CD4-positive, alpha-beta T cell treated with Interleukin-1 beta for 1 hour (primary cell): ENCODE measurements around the gene ZNF225.
"Not testable (repeated sequence)": the region's sequence is repeated elsewhere in the genome, so short reads cannot be mapped to it uniquely, and the experiment has no call there.

ENCODE experiments used
- DNase-seq, 2 donors: peaks; one replicate each; pipeline ENCODE4 v3.0.0-alpha.2; 2020 to 2022

ZNF225 gene

DNA sequence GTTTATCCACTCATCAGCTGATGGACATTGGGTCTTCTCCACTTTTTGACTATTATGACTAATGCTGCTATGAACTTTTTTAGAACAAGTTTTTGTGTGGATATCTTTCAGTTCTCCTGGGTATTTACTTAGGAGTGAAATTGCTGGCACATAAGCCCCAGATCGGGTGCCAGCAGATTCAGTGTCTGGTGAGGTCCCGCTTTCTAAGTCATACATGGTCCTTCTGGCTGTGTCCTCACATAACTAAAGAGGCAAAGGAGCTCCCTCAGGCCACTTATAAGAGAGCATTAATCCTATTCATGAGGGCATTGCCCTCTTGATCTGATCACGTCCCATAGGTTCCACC lies 51.1 kb downstream of the ZNF225 start:
- DNase-seq = no peak

DNA sequence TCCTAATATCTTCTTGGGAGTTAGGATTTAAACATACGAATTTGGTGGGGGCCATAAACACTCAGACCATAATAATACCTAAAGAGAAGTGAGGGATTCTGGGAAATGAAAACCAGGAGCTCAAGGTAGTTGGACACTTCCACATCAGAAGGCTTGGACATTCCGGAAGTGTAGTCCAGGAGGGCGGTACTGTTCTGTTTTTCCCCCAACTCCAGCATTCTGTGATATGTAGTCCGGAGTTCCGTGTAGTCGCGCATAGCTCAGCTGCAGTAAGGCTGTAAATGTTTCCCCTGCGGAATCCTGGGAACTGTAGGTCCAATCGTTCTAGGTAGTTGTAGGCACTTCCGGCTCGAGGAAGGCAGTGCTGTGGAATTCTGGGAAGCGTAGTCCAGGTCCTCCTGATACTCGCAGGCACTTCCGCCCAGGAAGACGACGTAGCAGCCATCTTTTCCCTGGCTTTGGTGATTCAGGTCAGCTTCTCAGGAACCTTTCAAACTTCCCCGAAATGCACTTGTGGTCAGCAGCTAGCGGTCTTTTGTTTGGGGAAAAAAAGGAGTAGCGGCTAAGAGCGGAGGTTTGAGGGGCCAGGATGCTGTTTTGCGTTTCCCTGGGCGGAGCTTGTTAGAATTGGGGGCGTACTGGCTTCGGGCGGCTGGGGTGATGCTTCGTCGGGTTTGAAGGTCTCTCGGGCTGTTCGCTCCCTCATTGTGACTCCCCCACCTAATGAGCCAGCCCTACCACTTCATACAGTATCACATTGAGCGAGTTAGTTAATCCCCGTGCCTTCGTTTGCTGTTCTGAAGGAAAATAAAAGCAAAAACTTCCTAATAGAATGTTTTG lies 51.7 kb downstream of the ZNF225 start, which contains the start of gene ZNF226:
ZNF226 (plus strand) TSS at position 428 of the 840 bp plus-strand sequence. CDS start 4,981 bp downstream, outside the sequence.
- DNase-seq = peak; percentile 86 to 87

DNA sequence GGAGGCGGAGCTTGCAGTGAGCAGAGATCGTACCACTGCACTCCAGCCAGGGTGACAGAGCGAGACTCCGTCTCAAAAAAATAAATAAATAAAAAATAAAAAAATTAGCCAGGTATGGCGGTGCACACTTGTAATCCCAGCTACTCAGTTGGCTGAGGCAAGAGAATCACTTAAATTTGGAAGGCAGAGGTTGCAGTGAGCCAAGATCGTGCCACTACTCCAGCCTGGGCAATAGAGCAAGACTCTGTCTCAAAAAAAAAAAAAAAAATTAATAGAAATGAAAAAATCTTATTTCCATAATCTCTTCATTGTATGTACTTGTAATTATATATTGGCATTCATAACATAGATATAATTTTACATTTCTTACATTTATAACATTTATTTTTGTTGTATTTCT lies 57.5 kb downstream of the ZNF225 start:
- DNase-seq = not testable (repeated sequence)

DNA sequence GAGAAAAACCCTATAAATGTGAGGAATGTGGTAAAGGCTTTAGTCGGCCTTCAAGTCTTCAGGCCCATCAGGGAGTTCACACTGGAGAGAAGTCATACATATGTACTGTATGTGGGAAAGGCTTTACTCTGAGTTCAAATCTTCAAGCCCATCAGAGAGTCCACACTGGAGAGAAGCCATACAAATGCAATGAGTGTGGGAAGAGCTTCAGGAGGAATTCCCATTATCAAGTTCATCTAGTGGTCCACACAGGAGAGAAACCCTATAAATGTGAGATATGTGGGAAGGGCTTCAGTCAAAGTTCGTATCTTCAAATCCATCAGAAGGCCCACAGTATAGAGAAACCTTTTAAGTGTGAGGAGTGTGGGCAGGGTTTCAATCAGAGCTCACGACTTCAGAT lies 63.4 kb downstream of the ZNF225 start:
- DNase-seq = no peak

DNA sequence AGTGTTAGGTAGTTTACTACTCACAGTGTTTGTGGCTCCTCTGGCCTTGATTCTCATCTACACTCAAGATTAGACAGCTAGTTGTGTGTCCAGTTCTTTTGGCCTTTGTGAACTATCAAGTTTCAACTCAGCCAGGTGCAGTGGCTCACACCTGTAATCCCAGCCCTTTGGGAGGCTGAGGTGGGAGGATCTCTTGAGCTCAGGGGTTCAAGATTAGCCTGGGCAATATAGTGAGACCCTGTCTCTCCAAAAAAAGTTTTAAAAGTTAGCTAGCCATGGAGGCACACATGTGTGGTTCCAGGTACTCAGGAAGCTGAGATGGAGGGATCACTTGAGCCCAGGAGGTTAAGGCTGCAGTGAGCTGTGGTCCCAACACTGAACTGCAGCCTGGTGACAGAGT lies 67.8 kb downstream of the ZNF225 start:
- DNase-seq = no peak

DNA sequence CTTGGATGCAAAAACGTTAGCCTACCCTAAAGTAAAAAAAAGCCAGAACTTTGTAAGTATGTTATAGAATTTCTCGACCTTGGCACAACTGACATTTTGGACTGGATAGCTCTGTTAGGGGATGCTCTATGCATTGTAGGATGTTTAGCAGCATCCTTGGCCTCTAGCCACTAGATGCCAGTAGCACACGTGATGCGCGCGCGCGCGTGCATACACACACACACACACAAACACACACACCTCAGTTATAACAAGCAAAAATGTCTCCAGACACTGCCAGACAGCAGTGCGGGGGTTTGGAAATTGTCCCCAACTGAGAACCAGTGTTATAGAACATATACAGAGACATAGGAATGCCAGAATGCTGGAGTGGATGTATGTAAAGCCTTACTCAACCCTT lies 68.9 kb downstream of the ZNF225 start:
- no peak for DNase-seq
